ENCODE data around the gene RBP5. TPM values are rescaled to one million over a fixed set of nuclear protein-coding genes. Genes with fewer than 3 reads are reported as not detected.

RBP5 gene
- total and polyA plus RNA-seq, 9 of the 15 experiments (the other 6 are each of a cell fraction or from before 2014, with no cell fraction given), result 8.6 to 22.5 (median 11.4) TPM

- TF ChIP-seq NFYB (IDR thresholded peaks at IDR 0.05; ENCODE audit: extremely low read depth, insufficient read length), result no peak
- no peak for TF ChIP-seq CTCF (IDR thresholded peaks at IDR 0.05 in 2 of 3, conservative IDR thresholded peaks at IDR 0.05 in 1 of 3; ENCODE audit: insufficient read depth in 2 of 3, low read depth in 1 of 3, low read length in 3 of 3)
- TF ChIP-seq TFAP4 (CRISPR knock-in tag; IDR thresholded peaks at IDR 0.05; ENCODE audit: borderline replicate concordance), result peak; percentile 85
- TF ChIP-seq SRF (CRISPR knock-in tag; IDR thresholded peaks at IDR 0.05), result 0 out of 4 replicates have a peak, but pooled peaks of 1 of the 2 experiments have one; percentile 33
- TF ChIP-seq CHD2 (IDR thresholded peaks at IDR 0.05; ENCODE audit: low read depth, low read length), result peak; percentile 87
- TF ChIP-seq CLOCK (CRISPR knock-in tag; IDR thresholded peaks at IDR 0.05; ENCODE audit: borderline replicate concordance), result no peak
- peak; percentile 56 for TF ChIP-seq MGA (IDR thresholded peaks at IDR 0.05)
- no peak for TF ChIP-seq ZNF699 (CRISPR knock-in tag; IDR thresholded peaks at IDR 0.05; ENCODE audit: insufficient replicate concordance)
Measured at GRCh38 chr12:7108003-7108795, 20.5 kb downstream of the RBP5 start (continued).
